HepG2 (cell line): ENCODE data around the gene SSR2. TPM values are rescaled to one million over a fixed set of nuclear protein-coding genes. Genes with fewer than 3 reads are reported as not detected.

Experiments
- EED ChIP-seq: sonication (generic); formaldehyde crosslinking; IDR thresholded peaks from 2 replicates; pipeline ENCODE4 v1.5.0; 2020; ENCODE audit warnings: mild to moderate bottlenecking, missing genetic modification reagents
- GLI4 ChIP-seq: sonication (generic); formaldehyde crosslinking; IDR thresholded peaks from 2 replicates; pipeline ENCODE4 v1.5.1; 2020; ENCODE audit warnings: missing genetic modification reagents, mild to moderate bottlenecking, moderate library complexity, borderline replicate concordance
- NBN ChIP-seq: fragments of 450-650 bp; conservative IDR thresholded peaks from 2 replicates; pipeline ENCODE4 v1.6.1; 2017
- NKX3-1 ChIP-seq: sonication (generic); formaldehyde crosslinking; IDR thresholded peaks from 2 replicates; pipeline ENCODE4 v1.5.0; 2020; ENCODE audit warnings: missing genetic modification reagents
- NR2C2 ChIP-seq: sonication (generic); formaldehyde crosslinking; IDR thresholded peaks from 2 replicates; pipeline ENCODE4 v1.4.0; 2020; ENCODE audit warnings: missing genetic modification reagents, mild to moderate bottlenecking, moderate library complexity, borderline replicate concordance
- REPIN1 ChIP-seq: sonication (generic); formaldehyde crosslinking; IDR thresholded peaks from 2 replicates; pipeline ENCODE4 v1.8.0; 2022; ENCODE audit warnings: missing genetic modification reagents, low read depth, mild to moderate bottlenecking, borderline replicate concordance
- SYNCRIP ChIP-seq: fragments of 200-400 bp; formaldehyde crosslinking; IDR thresholded peaks from 2 replicates; pipeline ENCODE4 v1.6.1; 2018; ENCODE audit warnings: mild to moderate bottlenecking, low read depth, low read length; ENCODE audit not compliant: insufficient read depth
- XRCC5 ChIP-seq: fragments of 200-400 bp; formaldehyde crosslinking; optimal IDR thresholded peaks from 2 replicates; pipeline ENCODE3; 2017; ENCODE audit warnings: mild to moderate bottlenecking, low read length
- ZEB1 ChIP-seq: IDR thresholded peaks from 2 replicates; pipeline ENCODE4 v1.6.1; 2012; ENCODE audit warnings: mild to moderate bottlenecking, low read depth, inconsistent platforms; ENCODE audit not compliant: insufficient replicate concordance
- ZNF770 ChIP-seq: sonication (generic); formaldehyde crosslinking; IDR thresholded peaks from 2 replicates; pipeline ENCODE4 v1.5.0; 2020; ENCODE audit warnings: mild to moderate bottlenecking, missing genetic modification reagents
- polyA plus RNA-seq, 8 experiments: library from polyadenylated mRNA; depleted of rRNA in 3 of 8; stranded (reverse) in 7 of 8; unstranded in 1 of 8; fragments of >200 nt; fragmentation: Illumina TruSeq in 4 of 8; extraction: Trizol in 4 of 8; gene quantifications; 2 replicates each; pipeline versions ENCODE4 v1.2.1 to v1.2.3, GENCODE V29; 2011 to 2016; ENCODE audit warnings: low read depth in 4 of 8, missing spikeins in 1 of 8, mixed read lengths in 1 of 8; ENCODE audit not compliant: insufficient read depth in 1 of 8
- total RNA-seq, 5 experiments: library from RNA; depleted of rRNA; stranded (reverse); fragments of >200 nt; fragmentation: Illumina TruSeq; extraction: Trizol; gene quantifications; 2 replicates each; pipeline ENCODE4 v1.2.3, GENCODE V29; 2016; ENCODE audit warnings: low read depth in 1 of 5

Gene SSR2
- total and polyA plus RNA-seq, 2 of the 13 experiments (the other 11 are each of a cell fraction or from before 2014, with no cell fraction given), result 284 to 461 TPM

DNA sequence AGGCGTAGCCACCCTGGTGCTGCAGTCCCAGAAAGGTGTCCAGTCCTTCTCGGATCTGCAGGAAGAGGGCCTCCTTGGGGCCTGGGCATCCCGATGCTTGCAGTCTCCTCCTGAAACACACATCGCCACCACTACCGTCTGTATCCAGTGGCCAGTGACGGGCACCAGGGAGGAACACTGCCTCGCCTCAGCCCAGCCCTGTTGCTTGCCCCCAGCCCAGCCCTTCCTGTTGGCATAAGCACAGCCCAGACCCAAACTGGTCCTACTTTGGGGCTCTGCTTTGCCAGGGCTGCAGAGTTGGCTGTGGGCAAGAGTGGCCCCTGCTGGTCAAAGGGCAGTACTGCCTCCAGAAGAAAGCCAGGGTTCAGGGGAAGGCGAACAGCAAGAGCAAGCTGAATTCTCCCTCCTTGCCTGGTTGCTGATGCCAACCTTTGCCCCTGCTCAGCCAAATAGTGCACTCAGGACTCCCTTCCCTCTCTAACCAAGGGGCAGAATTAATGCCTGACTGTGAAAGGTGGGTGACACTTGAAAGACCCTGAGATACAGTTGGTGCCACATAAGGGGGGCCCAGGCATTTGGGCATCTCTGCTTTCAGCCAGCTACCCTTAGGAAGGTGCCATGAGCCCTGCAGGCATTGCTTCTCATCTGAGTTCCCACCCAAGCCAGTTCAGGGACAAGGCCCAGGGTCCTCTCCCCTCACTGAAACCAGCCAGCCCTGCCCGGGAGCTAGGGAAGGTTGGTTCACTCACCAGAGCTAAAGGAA lies 31.3 kb downstream of the SSR2 start (continued):
- TF ChIP-seq ZNF770 (CRISPR knock-in tag) (no peak), NR2C2 (CRISPR knock-in tag) (0 out of 2 replicates have a peak, but pooled peaks have one; percentile 28), NKX3-1 (CRISPR knock-in tag) (no peak), SYNCRIP (no peak), GLI4 (CRISPR knock-in tag) (0 out of 2 replicates have a peak, but pooled peaks have one; percentile 37), XRCC5 (peak; percentile 41), REPIN1 (peak; percentile 60; the same call in 1 of the 2 replicates), ZEB1 (no peak), EED (CRISPR knock-in tag) (no peak), NBN (no peak)
